Activated CD8-positive, alpha-beta memory T cell treated with anti-CD3 and anti-CD28 coated beads, Interleukin-2, amount 10 ng/mL, durations not matched to agents 7 days and 5 days (primary cell): Measurements from ENCODE around the gene SLC25A13. TPM values are rescaled to one million over a fixed set of nuclear protein-coding genes. Genes with fewer than 3 reads are reported as not detected.

Source experiments
- ATAC-seq: fragments of 150-1000 bp; cut with Tn5 transposase; one replicate; pipeline ENCODE4 v1.10.0; 2021; ENCODE audit warnings: moderate library complexity
- CTCF ChIA-PET: fragments of 350-600 bp; sonication (Branson Sonifier 250); formaldehyde crosslinking; loops from one replicate; lab custom pipeline; 2021; ENCODE audit warnings: antibody characterized with exemption; lab: Charles Lee
- DNase-seq: peaks from one replicate; pipeline ENCODE4 v3.0.0-alpha.2; 2020
- H3K27ac Mint-ChIP-seq: one replicate; pipeline ENCODE4 v1.8.0; 2021; ENCODE audit warnings: mild to moderate bottlenecking, mixed read lengths
- H3K27me3 Mint-ChIP-seq: one replicate; pipeline ENCODE4 v1.8.0; 2021; ENCODE audit warnings: mixed read lengths
- H3K36me3 Mint-ChIP-seq: one replicate; pipeline ENCODE4 v1.8.0; 2021; ENCODE audit warnings: mild to moderate bottlenecking, mixed read lengths
- H3K4me1 Mint-ChIP-seq: one replicate; pipeline ENCODE4 v1.8.0; 2021; ENCODE audit warnings: mixed read lengths
- H3K4me3 Mint-ChIP-seq: one replicate; pipeline ENCODE4 v1.8.0; 2021; ENCODE audit warnings: mild to moderate bottlenecking, moderate library complexity, mixed read lengths
- H3K9me3 Mint-ChIP-seq: one replicate; pipeline ENCODE4 v1.8.0; 2022; ENCODE audit warnings: low read depth, mixed read lengths
- total RNA-seq, 2 experiments: library from RNA; stranded (reverse); gene quantifications; one replicate each; pipeline ENCODE4 v1.2.3, GENCODE V29; 2021

The SLC25A13 gene
- total RNA-seq, 2 experiments from 2014 or later = 7.9 to 10.4 TPM

DNA sequence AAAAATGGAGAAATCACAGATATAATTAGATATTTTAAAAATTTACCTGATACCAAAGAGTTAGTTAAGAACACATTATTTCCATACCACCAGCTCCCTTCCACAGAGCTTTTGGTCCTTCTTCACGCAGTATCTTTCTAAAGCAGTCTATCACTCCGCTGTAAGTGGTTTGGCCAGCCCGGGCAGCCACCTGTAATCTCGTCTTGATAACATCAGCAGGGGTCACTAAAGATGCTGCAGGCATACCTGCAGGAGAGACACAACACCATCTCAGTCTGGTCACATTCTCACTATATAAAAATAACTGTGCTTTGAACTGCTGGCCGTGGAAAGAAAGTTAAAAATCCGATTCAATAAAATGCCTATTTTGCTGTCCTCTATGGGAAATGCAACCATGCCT is 200.1 kb downstream of the SLC25A13 start:
- no peak for ATAC-seq
- no peaks in the 10 kb centered on the region for H3K9me3 Mint-ChIP-seq
- CTCF ChIA-PET = no interaction called here
- H3K4me3 Mint-ChIP-seq = no peak overlapping the region
- DNase-seq = no peak
- no peak overlapping the region for H3K27ac Mint-ChIP-seq
- H3K36me3 Mint-ChIP-seq = peaks cover 6% of the 10 kb centered on the region
- H3K4me1 Mint-ChIP-seq = no peaks in the 10 kb centered on the region
- no peaks in the 10 kb centered on the region for H3K27me3 Mint-ChIP-seq

DNA sequence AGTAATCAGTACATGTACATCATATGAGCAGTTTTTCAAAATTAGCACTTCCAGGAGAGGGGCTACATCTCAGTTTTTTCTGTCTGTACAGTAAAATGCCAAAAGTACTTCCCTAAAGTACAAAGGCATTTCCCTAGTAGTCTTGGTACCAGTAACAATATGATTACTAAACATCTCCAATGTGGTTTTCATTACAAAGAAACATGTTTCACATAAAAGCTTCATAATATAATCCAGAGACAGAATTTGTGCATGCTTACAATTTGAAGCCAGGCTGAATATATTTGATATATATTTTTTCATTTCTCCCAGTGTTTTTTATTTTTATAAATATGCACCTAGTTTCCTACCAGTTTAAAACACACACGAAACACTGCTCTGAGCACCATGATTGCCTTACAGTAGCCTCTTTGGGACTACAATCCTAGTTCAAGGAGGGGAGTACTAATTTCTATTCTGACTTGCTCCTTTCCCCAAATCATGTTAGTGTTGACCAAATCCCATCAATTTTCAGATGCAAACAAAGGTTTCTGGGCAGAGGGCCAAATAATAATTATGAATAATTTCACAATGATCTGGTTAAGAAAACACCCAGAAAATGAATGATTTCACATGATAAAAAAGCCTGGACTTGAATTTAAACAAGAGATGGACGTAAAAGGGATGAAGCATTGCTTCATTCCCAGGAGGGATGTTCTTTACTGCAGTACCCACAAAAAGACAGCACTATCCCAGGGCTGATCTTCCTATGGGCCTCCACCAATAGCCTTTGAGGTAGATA is 201.3 kb downstream of the SLC25A13 start:
- no peak for ATAC-seq
- no peak overlapping the region for H3K4me3 Mint-ChIP-seq
- CTCF ChIA-PET = no interaction called here

DNA sequence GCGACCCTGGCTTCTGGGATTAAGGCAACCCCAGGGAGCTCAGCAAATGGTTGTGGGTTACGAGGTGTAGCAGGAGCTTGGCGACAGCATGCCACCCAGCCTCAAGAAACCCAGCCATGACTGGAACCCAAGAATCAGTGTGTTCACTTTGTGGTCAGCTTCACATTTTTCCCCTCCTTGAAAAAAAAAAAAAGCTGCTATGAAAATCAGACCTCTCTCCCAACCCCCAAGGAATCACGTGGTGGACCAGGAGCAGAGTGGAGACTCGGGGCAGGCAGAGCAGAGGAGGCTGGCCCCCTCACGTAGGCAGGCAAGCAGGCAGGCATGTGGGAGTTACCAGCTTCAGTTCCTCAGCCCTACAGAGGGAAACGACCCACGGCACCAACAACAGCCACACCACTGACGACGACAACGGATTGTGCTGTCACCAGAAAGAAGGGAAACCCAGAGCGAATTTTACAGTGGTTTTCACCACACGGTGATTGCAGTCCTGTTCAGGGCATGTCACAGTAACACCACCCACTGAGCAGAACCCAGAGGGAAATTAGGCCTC is 203.4 kb downstream of the SLC25A13 start:
- no peak overlapping the region for H3K27ac Mint-ChIP-seq
- H3K27me3 Mint-ChIP-seq = peaks cover 2% of the 10 kb centered on the region
- DNase-seq (no peak), ATAC-seq (no peak)
- H3K9me3 Mint-ChIP-seq = no peaks in the 10 kb centered on the region
- peaks cover 6% of the 10 kb centered on the region for H3K36me3 Mint-ChIP-seq
- CTCF ChIA-PET = no interaction called here
- H3K4me3 Mint-ChIP-seq = no peak overlapping the region
- no peaks in the 10 kb centered on the region for H3K4me1 Mint-ChIP-seq

More for the DNA sequence above, 201.3 kb downstream of the SLC25A13 start:
- Mint-ChIP-seq H3K36me3 (peaks cover 6% of the 10 kb centered on the region), H3K27me3 (no peaks in the 10 kb centered on the region), H3K9me3 (no peaks in the 10 kb centered on the region), H3K4me1 (no peaks in the 10 kb centered on the region), H3K27ac (no peak overlapping the region)
- DNase-seq = no peak

DNA sequence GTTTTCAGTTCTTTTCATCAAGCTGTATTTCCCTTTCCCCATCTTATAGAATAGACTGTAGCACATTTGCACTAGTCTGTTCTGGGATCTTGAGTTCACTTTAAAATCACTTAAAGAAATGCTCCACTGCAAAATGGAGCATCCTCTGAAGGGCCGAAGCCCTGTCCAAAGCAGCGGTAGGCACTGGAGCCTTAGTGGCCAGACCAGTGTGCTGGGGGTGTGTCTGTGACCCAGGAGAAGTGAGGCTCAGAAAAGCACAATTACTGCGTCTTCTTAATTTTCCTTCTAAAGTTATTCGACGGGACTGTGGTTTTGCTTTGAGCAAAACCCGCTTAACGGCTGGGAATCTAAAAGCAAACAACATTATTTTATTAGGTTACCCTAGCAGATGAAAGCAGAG is 205.7 kb downstream of the SLC25A13 start:
- peaks cover 6% of the 10 kb centered on the region for H3K27me3 Mint-ChIP-seq
- no peak for ATAC-seq
- peaks cover 4% of the 10 kb centered on the region for H3K36me3 Mint-ChIP-seq
- H3K4me1 Mint-ChIP-seq = no peaks in the 10 kb centered on the region
- no peak for DNase-seq
- CTCF ChIA-PET = no interaction called here
- no peak overlapping the region for H3K4me3 Mint-ChIP-seq
- H3K27ac Mint-ChIP-seq = no peak overlapping the region
- no peaks in the 10 kb centered on the region for H3K9me3 Mint-ChIP-seq

DNA sequence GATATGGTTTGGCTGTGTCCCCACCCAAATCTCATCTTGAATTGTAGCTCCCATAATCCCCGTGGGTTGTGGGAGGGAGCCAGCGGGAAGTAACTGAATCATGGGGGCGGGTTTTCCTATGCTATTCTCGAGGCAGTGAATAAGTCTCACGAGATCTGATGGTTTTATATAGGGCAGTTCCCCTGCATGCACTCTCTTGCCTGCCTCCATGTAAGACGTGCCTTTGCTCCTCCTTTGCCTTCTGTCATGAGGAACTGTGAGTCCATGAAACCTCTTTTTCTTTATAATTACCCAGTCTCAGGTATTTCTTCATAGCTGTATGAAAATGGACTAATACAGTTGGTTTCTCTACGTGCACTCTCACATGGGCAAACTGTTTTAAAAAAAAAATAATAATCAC is 207.7 kb downstream of the SLC25A13 start:
- H3K4me1 Mint-ChIP-seq = no peaks in the 10 kb centered on the region
- peaks cover 15% of the 10 kb centered on the region for H3K27me3 Mint-ChIP-seq
- no peak for DNase-seq
- ATAC-seq = no peak
- H3K36me3 Mint-ChIP-seq = no peaks in the 10 kb centered on the region
- CTCF ChIA-PET = no interaction called here
- H3K27ac Mint-ChIP-seq = no peak overlapping the region
- H3K4me3 Mint-ChIP-seq = no peak overlapping the region
- no peaks in the 10 kb centered on the region for H3K9me3 Mint-ChIP-seq

DNA sequence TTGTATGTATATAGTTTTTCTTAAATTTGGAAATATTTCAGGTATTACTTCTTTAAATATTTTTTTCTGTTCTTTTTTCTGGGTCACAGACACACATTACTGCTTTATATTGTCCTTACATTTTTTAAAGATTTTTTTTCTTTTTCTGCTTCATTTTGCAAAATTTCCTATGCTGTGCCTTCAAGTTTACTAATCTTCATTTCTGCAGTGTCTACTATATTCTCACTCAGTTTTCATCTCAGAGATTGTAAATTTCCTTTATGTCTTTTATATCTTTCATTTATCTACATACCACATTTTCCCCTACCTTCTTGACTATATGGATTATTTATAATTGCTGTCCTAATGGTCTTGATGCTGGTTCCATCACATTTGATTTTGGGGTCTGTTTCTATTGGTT is 210.5 kb downstream of the SLC25A13 start:
- DNase-seq (no peak), ATAC-seq (no peak)
- peaks cover 15% of the 10 kb centered on the region for H3K27me3 Mint-ChIP-seq
- no peak overlapping the region for H3K27ac Mint-ChIP-seq
- no peak overlapping the region for H3K4me3 Mint-ChIP-seq
- H3K36me3 Mint-ChIP-seq = no peaks in the 10 kb centered on the region
- no peaks in the 10 kb centered on the region for H3K9me3 Mint-ChIP-seq
- no peaks in the 10 kb centered on the region for H3K4me1 Mint-ChIP-seq
- CTCF ChIA-PET = no interaction called here

DNA sequence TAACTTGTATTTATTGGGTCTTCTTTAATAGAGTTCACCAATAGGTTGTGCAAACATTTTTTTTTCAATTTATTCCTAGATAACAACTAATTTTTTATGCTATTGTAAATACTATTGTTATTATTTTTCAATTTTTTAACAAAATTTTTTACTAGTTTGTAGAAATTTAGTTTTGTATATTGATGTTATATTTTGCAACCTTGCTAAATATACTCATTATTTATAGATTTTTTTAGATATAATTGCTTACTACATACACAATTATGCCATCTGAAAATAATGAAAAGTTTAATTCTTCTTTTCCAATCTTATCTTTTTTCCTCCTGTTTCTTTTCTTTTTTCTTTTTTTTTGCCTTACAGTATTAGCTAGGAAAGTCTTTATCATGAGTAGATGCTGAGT is 216.9 kb downstream of the SLC25A13 start:
- ATAC-seq (no peak), DNase-seq (no peak)
- Mint-ChIP-seq H3K4me3 (no peak overlapping the region), H3K36me3 (no peaks in the 10 kb centered on the region), H3K9me3 (no peaks in the 10 kb centered on the region), H3K27ac (no peak overlapping the region), H3K4me1 (no peaks in the 10 kb centered on the region), H3K27me3 (peaks cover 10% of the 10 kb centered on the region)
- CTCF ChIA-PET = no interaction called here

DNA sequence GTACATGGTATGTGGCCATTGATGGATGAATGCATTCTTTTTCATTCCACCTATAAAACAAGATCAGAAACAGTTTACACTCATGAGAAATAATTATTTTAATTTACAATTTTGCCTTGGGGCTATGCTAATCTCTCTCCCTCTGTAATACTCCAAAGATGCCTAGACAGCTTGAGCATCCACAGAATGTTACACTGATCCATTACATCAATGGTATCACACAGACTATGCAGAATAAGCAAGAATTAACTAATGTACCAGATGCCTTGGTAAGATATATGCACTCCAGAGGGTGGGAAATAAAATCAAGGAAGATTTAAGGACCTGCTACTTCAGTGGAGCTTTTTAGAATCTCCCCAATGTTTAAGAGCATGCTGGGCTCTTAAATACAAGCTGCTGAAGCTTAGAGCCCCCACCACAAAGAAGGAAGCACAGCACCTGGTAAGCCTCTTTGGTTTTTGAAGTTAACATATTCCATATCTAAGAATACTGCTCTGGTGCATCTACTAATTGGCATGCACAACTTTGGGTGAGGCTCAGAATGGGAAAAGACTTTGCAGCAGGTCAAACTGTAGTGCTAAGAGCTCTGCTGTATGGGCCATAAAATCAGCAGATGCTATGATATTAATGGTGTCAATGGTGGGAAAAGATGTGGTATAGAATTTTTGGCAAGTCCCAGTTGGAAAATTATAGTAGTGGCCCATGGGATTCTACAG is 219.6 kb downstream of the SLC25A13 start:
- no peaks in the 10 kb centered on the region for H3K9me3 Mint-ChIP-seq
- H3K4me1 Mint-ChIP-seq = no peaks in the 10 kb centered on the region
- no peaks in the 10 kb centered on the region for H3K36me3 Mint-ChIP-seq
- CTCF ChIA-PET = no interaction called here
- no peak overlapping the region for H3K27ac Mint-ChIP-seq
- peaks cover 9% of the 10 kb centered on the region for H3K27me3 Mint-ChIP-seq
- no peak overlapping the region for H3K4me3 Mint-ChIP-seq
- no peak for ATAC-seq
- DNase-seq = no peak

DNA sequence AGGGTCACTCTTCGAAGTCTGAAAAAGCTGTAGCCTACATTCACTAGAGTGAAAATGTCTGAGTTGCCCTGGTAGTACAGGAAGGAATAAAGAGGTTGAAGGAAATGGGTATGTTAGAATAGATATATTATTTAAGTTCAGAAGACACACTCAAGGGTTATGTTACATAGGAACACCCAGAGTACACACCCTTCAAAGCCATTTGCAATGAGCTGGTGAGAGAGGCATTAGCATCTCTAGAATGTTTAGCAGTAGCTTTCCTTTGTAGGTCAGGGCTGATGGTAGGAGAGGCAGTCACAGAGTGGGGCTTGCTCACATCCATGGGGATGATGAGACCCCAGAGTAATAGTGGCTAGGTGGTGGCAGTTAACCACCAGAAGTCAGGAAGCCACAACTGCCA is 221.2 kb downstream of the SLC25A13 start:
- peaks cover 15% of the 10 kb centered on the region for H3K27me3 Mint-ChIP-seq
- DNase-seq (no peak), ATAC-seq (no peak)
- no peak overlapping the region for H3K4me3 Mint-ChIP-seq
- no peaks in the 10 kb centered on the region for H3K36me3 Mint-ChIP-seq
- H3K27ac Mint-ChIP-seq = no peak overlapping the region
- no peaks in the 10 kb centered on the region for H3K9me3 Mint-ChIP-seq
- no peaks in the 10 kb centered on the region for H3K4me1 Mint-ChIP-seq
- CTCF ChIA-PET = interaction anchor here (0.7 kb wide), 1 partner anchor 12 kb away, joined by 3 read pairs; no protein-coding TSS in a partner anchor

DNA sequence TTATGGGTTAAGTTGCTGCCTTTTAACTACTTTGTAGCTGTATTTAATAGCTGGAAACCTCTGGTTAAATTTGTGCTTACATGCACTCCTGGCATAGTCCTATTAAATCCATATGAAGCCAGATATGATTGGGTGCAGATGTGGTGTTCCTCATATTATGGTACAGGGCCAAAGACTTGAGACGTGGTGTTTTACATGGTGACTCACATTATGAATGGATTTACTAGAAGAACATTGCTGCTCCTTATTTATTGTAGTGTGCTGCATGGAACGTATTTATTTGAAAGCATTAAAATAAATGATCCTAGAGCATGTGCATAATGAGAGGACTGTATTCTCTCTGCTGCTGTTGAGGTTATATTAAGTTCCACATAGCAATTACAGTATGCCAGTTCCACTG is 224.1 kb downstream of the SLC25A13 start:
- Mint-ChIP-seq H3K27ac (no peak overlapping the region), H3K27me3 (peaks cover 32% of the 10 kb centered on the region), H3K36me3 (no peaks in the 10 kb centered on the region), H3K9me3 (no peaks in the 10 kb centered on the region), H3K4me3 (no peak overlapping the region), H3K4me1 (no peaks in the 10 kb centered on the region)
- CTCF ChIA-PET = no interaction called here
- DNase-seq (no peak), ATAC-seq (no peak)

DNA sequence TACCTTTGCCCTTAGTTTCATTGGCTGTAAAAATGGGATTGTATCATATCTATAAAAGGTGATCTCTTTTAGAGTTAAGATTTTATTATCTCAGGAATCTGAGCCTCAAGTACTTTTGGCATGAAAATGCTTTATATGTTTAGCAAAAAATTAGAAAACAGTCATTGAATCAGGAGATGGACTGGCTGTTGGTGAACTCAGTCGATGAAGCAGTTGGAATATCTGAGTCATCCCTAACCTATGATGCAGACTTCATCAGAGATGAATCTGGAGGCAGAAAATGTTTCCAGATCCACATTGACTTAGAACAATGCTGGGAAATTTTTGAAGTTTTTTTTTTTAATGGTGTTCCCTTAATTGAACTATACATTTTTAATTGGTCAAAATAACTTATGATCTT is 228.5 kb downstream of the SLC25A13 start:
- Mint-ChIP-seq H3K36me3 (no peaks in the 10 kb centered on the region), H3K9me3 (no peaks in the 10 kb centered on the region), H3K4me1 (no peaks in the 10 kb centered on the region), H3K27ac (no peak overlapping the region), H3K27me3 (peaks cover 56% of the 10 kb centered on the region), H3K4me3 (no peak overlapping the region)
- CTCF ChIA-PET = no interaction called here
- DNase-seq = no peak
- ATAC-seq = no peak

DNA sequence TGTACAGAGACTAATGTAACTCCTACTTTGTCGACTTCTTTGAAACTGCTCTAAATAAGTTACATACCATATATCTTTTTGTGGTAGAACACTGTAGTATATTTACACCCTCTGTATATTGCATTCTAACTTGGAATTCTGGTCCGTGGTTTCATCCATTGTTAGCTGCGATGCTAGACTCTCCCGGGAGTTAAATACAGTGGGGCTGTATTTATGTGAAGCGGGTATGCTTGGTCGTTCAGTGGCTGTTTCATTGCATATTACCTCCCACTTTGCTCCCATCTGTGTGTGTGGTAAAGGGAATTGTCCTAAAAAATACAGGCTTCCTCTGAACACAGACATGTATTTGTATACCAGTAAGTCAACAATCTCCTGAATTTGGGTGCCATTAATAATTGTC is 231.1 kb downstream of the SLC25A13 start:
- DNase-seq (no peak), ATAC-seq (no peak)
- Mint-ChIP-seq H3K4me3 (no peak overlapping the region), H3K36me3 (no peaks in the 10 kb centered on the region), H3K4me1 (no peaks in the 10 kb centered on the region), H3K27ac (no peak overlapping the region), H3K9me3 (no peaks in the 10 kb centered on the region), H3K27me3 (peaks cover 47% of the 10 kb centered on the region)
- CTCF ChIA-PET = no interaction called here

DNA sequence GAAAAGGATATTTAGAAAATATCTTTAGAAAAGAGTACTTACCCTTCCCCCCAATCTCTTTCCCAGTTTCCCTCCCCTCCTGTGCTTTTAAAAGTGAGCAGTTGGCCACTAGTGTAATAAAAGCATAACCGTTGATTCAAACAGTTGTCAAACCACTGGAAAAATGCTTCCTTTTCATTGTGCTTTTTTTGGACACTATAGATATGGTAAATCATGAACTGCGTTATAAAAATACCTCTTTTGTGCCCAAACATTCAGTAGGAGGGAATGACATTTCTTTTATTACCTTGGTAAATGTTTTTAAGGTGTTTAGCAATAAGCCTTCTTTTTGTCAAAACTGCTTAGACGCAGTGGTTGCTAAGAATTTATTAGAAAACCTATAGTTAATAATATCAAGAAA is 232.4 kb downstream of the SLC25A13 start:
- no peak overlapping the region for H3K27ac Mint-ChIP-seq
- ATAC-seq (no peak), DNase-seq (no peak)
- H3K27me3 Mint-ChIP-seq = peaks cover 45% of the 10 kb centered on the region
- H3K4me1 Mint-ChIP-seq = no peaks in the 10 kb centered on the region
- H3K4me3 Mint-ChIP-seq = no peak overlapping the region
- no peaks in the 10 kb centered on the region for H3K9me3 Mint-ChIP-seq
- no peaks in the 10 kb centered on the region for H3K36me3 Mint-ChIP-seq
- CTCF ChIA-PET = no interaction called here

DNA sequence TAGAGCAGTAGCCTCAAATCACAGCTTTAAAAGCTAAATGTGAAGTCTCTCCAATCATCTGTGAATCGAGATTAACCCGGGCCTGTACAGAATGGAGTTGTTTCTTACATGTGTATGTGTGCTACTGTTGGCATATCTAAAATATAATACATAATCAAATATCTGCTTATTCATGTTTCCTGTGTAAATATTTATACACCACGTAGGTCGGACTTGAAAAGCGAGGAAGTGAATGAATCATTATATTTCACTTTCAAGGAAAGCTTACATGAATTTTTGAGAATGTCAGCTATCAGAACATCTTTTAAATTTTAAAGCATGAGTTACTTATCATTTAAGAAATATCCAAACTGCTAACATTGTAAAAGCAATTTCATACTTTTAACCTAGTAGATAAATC is 233.3 kb downstream of the SLC25A13 start:
- Mint-ChIP-seq H3K27ac (no peak overlapping the region), H3K4me1 (no peaks in the 10 kb centered on the region)

More for the DNA sequence above, 233.3 kb downstream of the SLC25A13 start:
- ATAC-seq (no peak), DNase-seq (no peak)
- Mint-ChIP-seq H3K27me3 (peaks cover 38% of the 10 kb centered on the region), H3K9me3 (no peaks in the 10 kb centered on the region), H3K4me3 (no peak overlapping the region), H3K36me3 (no peaks in the 10 kb centered on the region)
- CTCF ChIA-PET = interaction anchor here (0.6 kb wide), 1 partner anchor 12 kb away, joined by 3 read pairs; no protein-coding TSS in a partner anchor
